Measurements from ENCODE around the gene CD40LG. TPM values are rescaled to one million over a fixed set of nuclear protein-coding genes. Genes with fewer than 3 reads are reported as not detected.

CD40LG gene
- total RNA-seq: 0.31 TPM

- DNase-seq (ENCODE audit: low spot score) (no peak), ATAC-seq (no peak)
- intact Hi-C loops (cut with DNase I): no loop called here
Observed at GRCh38 chrX:136647677-136648360, at the start of gene CD40LG. Gene CD40LG, plus strand, starts transcription at chrX:136648158. Its CDS starts 91 bp downstream, at chrX:136648249.

- intact Hi-C loops (cut with DNase I): no loop called here
Observed at GRCh38 chrX:136598631-136599030, 49.3 kb upstream of the CD40LG start.

GRCh38 chrX:136600059-136600458 lies 47.9 kb upstream of the CD40LG start:
- ATAC-seq: no peak
- intact Hi-C loops (cut with DNase I): no loop called here

More at GRCh38 chrX:136598631-136599030, 49.3 kb upstream of the CD40LG start:
- no peak for DNase-seq (ENCODE audit: low spot score)
- no peak for ATAC-seq

DNA sequence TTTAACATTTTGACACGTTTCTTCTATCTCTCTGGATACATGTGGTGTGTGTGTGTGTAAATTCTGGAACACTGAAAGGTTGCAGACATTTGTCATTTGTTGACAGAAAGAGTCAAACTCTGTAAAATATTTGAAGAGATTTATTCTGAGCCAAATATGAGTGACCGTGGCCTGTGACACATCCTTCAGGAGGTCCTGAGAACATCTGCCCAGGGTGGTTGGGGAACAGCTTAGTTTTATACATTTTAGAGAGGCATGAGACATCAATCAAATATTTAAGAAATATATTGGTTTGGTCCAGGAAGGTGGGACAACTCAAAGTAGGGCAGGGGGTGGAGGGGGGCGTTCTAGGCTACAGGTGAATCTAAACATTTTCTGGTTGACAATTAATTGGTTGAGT lies 40.7 kb upstream of the CD40LG start:
- ATAC-seq: no peak
- intact Hi-C loops (cut with DNase I): no loop called here
- DNase-seq (ENCODE audit: low spot score): no peak

More at GRCh38 chrX:136600059-136600458, 47.9 kb upstream of the CD40LG start:
- no peak for DNase-seq (ENCODE audit: low spot score)

DNA sequence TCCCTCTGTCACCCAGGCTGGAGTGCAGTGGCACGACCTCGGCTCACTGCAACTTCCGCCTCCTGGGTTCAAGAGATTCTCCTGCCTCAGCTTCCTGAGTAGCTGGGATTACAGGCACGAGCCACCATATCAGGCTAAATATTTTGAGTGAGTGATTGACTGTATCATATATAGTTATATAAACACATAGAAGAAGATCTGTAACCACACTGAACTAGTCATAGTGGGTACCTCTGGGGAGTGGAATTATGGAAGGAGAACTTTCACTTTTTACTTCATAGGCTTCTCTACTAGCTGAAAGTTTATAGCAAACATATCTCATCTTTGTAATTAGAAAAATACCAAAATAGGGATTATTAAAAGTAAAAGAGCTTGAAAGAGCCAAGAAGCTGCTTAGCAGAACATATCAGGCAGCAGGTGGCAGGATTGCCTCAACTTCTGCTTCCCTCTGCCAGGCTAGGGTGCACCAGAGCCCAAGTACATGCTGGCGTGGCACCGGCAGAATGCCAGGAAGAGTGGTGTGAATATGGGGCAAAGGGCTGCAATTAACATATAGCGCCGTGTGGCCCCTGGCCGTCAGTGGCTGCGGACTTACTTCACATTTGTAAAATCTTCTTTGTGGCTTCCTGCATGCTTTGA lies 39.5 kb upstream of the CD40LG start:
- intact Hi-C loops (cut with DNase I): no loop called here
- peak; percentile 60 for ATAC-seq
- peak; percentile 60 for DNase-seq (ENCODE audit: low spot score)

DNA sequence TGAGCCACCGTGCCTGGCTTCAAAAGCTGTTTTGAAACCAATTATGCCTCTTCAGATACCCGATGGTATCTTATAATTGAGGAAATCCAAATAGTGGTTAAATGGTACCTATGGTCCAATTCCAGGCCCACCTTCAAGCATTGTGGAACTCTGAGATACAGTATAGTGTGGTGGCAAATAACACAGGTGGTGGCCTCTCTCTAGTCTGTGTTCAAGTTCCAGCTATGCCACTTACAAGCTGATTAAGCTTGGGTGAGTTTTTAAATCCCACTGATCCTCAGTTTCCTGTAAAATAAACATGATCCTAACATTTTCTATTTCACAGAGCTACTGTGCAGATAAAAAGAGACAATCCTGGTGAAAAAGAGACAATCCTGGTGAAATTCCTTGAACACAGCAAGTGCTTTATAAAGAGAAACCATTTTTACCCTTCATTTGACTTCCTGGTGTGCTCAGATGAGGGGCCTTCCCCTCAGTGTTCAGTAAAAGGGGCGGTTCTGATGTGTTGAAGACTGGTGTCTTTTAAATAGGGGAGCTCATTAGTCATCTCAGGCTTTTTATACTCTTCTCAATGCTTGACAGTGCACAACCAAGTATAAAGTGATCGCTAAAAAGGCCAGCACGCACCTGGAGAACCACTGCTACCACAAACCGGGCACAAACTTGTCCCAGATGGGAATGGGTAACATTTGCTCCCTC lies 30.8 kb upstream of the CD40LG start:
- DNase-seq (ENCODE audit: low spot score) (no peak), ATAC-seq (no peak)
- intact Hi-C loops (cut with DNase I): no loop called here

DNA sequence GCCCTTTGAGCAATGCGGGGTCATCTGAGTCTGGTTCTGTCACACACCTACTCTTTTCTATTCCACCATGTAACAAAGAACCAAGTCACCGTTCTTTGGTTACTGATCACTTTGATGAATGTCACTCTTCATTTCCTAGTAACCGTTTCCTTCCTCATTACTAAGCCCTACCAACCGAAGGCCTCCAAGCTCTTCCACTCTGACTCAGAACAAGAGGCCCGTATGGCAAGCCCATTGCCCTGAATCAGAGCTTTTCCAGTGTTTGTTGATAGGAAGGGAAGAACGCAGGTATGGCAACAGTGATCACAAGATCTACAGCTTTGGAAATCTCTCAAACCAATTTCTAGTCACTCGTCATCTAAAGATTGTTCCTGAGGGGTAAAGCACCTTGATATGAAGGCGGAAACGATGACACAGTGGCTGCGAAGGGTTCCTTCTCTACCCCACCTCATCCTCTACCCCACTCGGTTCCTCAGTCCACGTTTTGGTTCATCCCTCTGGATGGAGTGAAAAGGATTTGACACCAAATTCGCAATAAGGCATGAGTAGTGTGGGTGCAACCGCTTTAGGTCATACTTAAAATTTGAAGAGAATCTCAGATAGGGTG lies 28.0 kb upstream of the CD40LG start:
- intact Hi-C loops (cut with DNase I): no loop called here
- DNase-seq (ENCODE audit: low spot score): no peak
- no peak for ATAC-seq

GRCh38 chrX:136620780-136621179 lies 27.2 kb upstream of the CD40LG start:
- DNase-seq (ENCODE audit: low spot score) (no peak), ATAC-seq (no peak)
- intact Hi-C loops (cut with DNase I): no loop called here

DNA sequence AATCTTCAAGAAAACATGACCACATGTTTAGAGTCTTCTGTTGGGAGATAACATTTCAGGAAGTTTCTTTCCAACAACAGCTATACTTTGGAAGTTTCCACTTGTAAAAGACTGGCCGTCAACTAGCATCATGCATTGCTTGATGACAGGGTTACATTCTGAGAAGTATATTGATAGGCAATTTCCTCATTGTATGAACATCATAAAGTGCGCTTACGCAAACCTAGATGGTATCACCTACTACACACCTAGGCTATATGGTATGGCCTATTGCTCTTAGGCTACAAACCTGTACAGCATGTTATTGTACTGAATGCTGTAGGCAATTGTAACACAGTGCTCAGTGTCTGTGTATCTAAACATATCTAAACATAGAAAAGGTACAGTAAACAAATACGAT lies 25.4 kb upstream of the CD40LG start:
- ATAC-seq (no peak), DNase-seq (ENCODE audit: low spot score) (no peak)
- intact Hi-C loops (cut with DNase I): no loop called here

- DNase-seq (ENCODE audit: low spot score): no peak
- ATAC-seq: no peak
- intact Hi-C loops (cut with DNase I): no loop called here
Observed at GRCh38 chrX:136623396-136623795, 24.6 kb upstream of the CD40LG start.

- DNase-seq (ENCODE audit: low spot score) (no peak), ATAC-seq (no peak)
- intact Hi-C loops (cut with DNase I): no loop called here
Observed at GRCh38 chrX:136625246-136625645, 22.7 kb upstream of the CD40LG start.

- no peak for DNase-seq (ENCODE audit: low spot score)
- no peak for ATAC-seq
- intact Hi-C loops (cut with DNase I): no loop called here
Observed at GRCh38 chrX:136626237-136626636, 21.7 kb upstream of the CD40LG start.

DNA sequence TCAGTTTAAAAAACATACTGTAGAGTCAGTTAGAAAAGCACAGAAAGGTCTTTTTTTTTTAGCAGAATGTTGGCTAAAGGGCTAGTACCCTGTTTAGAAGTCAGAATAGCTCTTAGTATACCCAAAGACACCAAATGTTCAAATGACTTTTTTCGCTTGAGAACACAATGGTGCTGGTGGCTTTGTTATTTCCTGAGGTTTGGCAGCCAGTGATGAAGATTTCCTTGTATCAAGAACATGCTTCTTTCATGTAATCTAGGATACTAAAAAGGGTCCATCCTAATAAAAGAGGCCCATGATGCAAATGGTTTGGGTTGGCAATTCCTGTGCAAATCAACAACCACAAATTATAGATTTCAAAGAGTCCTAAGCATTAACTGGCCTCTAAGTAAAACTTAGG lies 21.1 kb upstream of the CD40LG start:
- intact Hi-C loops (cut with DNase I): no loop called here
- ATAC-seq (no peak), DNase-seq (ENCODE audit: low spot score) (no peak)

- intact Hi-C loops (cut with DNase I): no loop called here
- ATAC-seq: no peak
- DNase-seq (ENCODE audit: low spot score): no peak
Observed at GRCh38 chrX:136627409-136627808, 20.5 kb upstream of the CD40LG start.

GRCh38 chrX:136629084-136629750 lies 18.7 kb upstream of the CD40LG start:
- no peak for ATAC-seq
- no peak for DNase-seq (ENCODE audit: low spot score)
- intact Hi-C loops (cut with DNase I): no loop called here

DNA sequence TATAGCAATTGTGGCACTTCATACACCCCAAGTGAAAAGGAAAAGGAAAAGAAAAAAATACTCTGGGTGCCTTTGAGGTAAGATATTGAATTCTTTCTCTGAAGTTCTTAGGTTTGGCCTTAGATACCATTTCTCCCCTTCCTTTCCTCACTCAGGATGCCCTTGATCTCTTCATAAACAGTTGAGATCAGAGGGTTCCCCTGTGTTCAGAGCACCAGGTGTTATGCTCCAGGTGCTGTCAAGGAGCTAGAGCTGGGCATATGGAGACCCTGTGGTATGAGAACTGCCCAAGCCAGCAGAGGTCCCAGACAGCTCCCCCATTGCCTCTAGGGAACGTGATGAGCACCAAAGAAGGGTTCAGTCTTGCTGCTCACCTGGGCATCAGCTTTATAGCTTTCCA lies 17.1 kb upstream of the CD40LG start:
- ATAC-seq (no peak), DNase-seq (ENCODE audit: low spot score) (no peak)
- intact Hi-C loops (cut with DNase I): no loop called here

- intact Hi-C loops (cut with DNase I): no loop called here
- ATAC-seq: no peak
Observed at GRCh38 chrX:136635235-136635634, 12.7 kb upstream of the CD40LG start.

DNA sequence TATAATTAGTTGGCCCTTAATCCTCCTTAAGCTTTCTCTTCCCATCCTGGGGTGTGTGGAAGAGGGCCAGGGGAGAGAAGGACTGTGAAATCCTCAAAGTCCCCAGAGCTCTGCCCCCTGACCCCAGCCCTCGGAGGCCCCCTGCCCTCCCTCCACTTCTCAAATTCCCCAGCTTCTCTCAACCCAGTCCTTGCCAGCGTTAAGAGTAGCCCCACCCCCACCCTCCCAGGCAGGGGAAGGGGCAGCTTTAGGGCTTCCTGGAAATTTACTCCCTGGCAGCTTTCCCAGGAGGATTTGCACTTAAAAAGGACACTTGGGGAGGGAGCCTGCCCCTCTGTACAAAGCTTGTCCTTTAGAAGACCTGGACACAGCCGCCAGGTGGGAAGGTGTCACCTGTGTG lies 11.8 kb upstream of the CD40LG start:
- no peak for DNase-seq (ENCODE audit: low spot score)
- ATAC-seq: no peak
- intact Hi-C loops (cut with DNase I): no loop called here

More at GRCh38 chrX:136635235-136635634, 12.7 kb upstream of the CD40LG start:
- no peak for DNase-seq (ENCODE audit: low spot score)

- ATAC-seq (no peak), DNase-seq (ENCODE audit: low spot score) (no peak)
- intact Hi-C loops (cut with DNase I): no loop called here
Observed at GRCh38 chrX:136639506-136640176, 8.3 kb upstream of the CD40LG start.
